ENCODE results near the gene NAIF1. TPM values are rescaled to one million over a fixed set of nuclear protein-coding genes. Genes with fewer than 3 reads are reported as not detected.

The NAIF1 gene
- total RNA-seq, 4 donors from 2014 or later: 3.6 to 7.4 (median 6.9) TPM

GRCh38 chr9:128062846-128063831 is 4.0 kb downstream of the NAIF1 start:
- TF ChIP-seq CTCF (IDR thresholded peaks at IDR 0.05 in 4 of 5, conservative IDR thresholded peaks at IDR 0.05 in 1 of 5) (no peak), POLR2A (IDR thresholded peaks at IDR 0.05) (no peak)
- in situ Hi-C loops (cut with MboI; ENCODE audit: low sequenced_read_pairs in 4 of 4): no loop called here
- peaks cover 17 to 18% of the 10 kb centered on the region in 2 donors for H3K4me1 ChIP-seq
- H3K27me3 ChIP-seq: no peaks in the 10 kb centered on the region
- H3K9me3 ChIP-seq: no peaks in the 10 kb centered on the region
- peaks cover 0 to 12% of the 10 kb centered on the region in 2 donors for H3K36me3 ChIP-seq
- DNase-seq (no peak), ATAC-seq (no peak)
- intact Hi-C loops (cut with DNase I; ENCODE audit: low total_unique reads): no loop called here
- H3K27ac ChIP-seq: no peak overlapping the region
- H3K4me3 ChIP-seq: no peak overlapping the region

GRCh38 chr9:128062279-128062678 is 4.8 kb downstream of the NAIF1 start:
- Histone ChIP-seq H3K9me3 (no peaks in the 10 kb centered on the region), H3K36me3 (peaks cover 0 to 12% of the 10 kb centered on the region in 2 donors), H3K4me1 (peaks cover 17 to 18% of the 10 kb centered on the region in 2 donors), H3K27me3 (no peaks in the 10 kb centered on the region), H3K4me3 (no peak overlapping the region), H3K27ac (peak overlapping the region in 1 of 4 donors; percentile 56)
- in situ Hi-C loops (cut with MboI; ENCODE audit: low sequenced_read_pairs in 4 of 4) (no loop called here), intact Hi-C loops (cut with DNase I; ENCODE audit: low total_unique reads) (no loop called here)
- DNase-seq (no peak), ATAC-seq (no peak)
- no peak for TF ChIP-seq CTCF (IDR thresholded peaks at IDR 0.05 in 4 of 5, conservative IDR thresholded peaks at IDR 0.05 in 1 of 5)
- no peak for TF ChIP-seq POLR2A (IDR thresholded peaks at IDR 0.05)

- Histone ChIP-seq H3K27me3 (no peaks in the 10 kb centered on the region), H3K4me1 (peaks cover 13 to 19% of the 10 kb centered on the region in 2 donors), H3K27ac (peak overlapping the region in 3 of 4 donors; percentile 38 to 56 (median 39)), H3K36me3 (peaks cover 0 to 12% of the 10 kb centered on the region in 2 donors), H3K4me3 (no peak overlapping the region), H3K9me3 (no peaks in the 10 kb centered on the region)
- no peak for DNase-seq
- in situ Hi-C loops (cut with MboI; ENCODE audit: low sequenced_read_pairs in 4 of 4): no loop called here
- TF ChIP-seq CTCF (IDR thresholded peaks at IDR 0.05 in 4 of 5, conservative IDR thresholded peaks at IDR 0.05 in 1 of 5): no peak
- no peak for TF ChIP-seq POLR2A (IDR thresholded peaks at IDR 0.05)
- no peak for ATAC-seq
- intact Hi-C loops (cut with DNase I; ENCODE audit: low total_unique reads): no loop called here
Measured at GRCh38 chr9:128061275-128061960, 5.7 kb downstream of the NAIF1 start.

GRCh38 chr9:128059365-128059983 is 7.6 kb downstream of the NAIF1 start:
- DNase-seq (peak in 1 of 2 donors; percentile 79), ATAC-seq (peak; percentile 29 to 63)
- Histone ChIP-seq H3K9me3 (no peaks in the 10 kb centered on the region), H3K27ac (peak overlapping the region; percentile 10 to 69 (median 44)), H3K4me3 (no peak overlapping the region), H3K36me3 (peaks cover 0 to 12% of the 10 kb centered on the region in 2 donors), H3K4me1 (peaks cover 17 to 20% of the 10 kb centered on the region in 2 donors), H3K27me3 (no peaks in the 10 kb centered on the region)
- no peak for TF ChIP-seq POLR2A (IDR thresholded peaks at IDR 0.05)
- no peak for TF ChIP-seq CTCF (IDR thresholded peaks at IDR 0.05 in 4 of 5, conservative IDR thresholded peaks at IDR 0.05 in 1 of 5)
- in situ Hi-C loops (cut with MboI; ENCODE audit: low sequenced_read_pairs in 4 of 4): no loop called here
- intact Hi-C loops (cut with DNase I; ENCODE audit: low total_unique reads): no loop called here
